ENCODE results near the gene MYO1B. TPM values are rescaled to one million over a fixed set of nuclear protein-coding genes. Genes with fewer than 3 reads are reported as not detected.

The MYO1B gene
- polyA plus RNA-seq, 1 donor from 2014 or later = 72.2 TPM

DNA sequence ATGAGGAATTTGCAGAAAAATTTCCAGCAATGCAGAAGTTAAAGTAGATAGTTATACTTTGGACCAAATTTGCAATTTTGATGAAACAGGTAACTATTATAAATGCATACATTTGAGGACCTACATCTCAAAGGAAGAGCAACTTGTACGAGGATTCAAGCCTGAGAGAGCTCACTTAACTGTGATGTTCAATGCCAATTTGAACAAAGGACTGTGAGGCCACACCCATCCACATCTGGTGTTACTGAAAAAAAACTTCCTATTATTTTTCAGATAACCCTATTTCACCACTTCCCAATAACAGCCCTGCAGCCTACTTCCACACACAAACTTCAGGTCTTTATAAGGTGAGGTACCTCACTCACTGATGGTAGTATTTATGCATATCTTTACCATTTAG, 229.3 kb downstream of the MYO1B start:
- H2AFZ ChIP-seq (ENCODE audit: low read depth, low read length) = no peak overlapping the region
- no peaks in the 10 kb centered on the region for H3K79me2 ChIP-seq (replicated peaks; ENCODE audit: insufficient read depth, low read length)
- H3F3A ChIP-seq (ENCODE audit: insufficient read depth, low read length, poor library complexity, severe bottlenecking) = no peaks in the 10 kb centered on the region
- no peaks in the 10 kb centered on the region for H3K27me3 ChIP-seq (ENCODE audit: insufficient read depth, low read depth, low read length)
- H3K9me3 ChIP-seq (ENCODE audit: low read length) = no peaks in the 10 kb centered on the region
- H3K4me2 ChIP-seq (ENCODE audit: low read length) = no peak overlapping the region
- H3K4me3 ChIP-seq (ENCODE audit: low read length) = no peak overlapping the region
- no peaks in the 10 kb centered on the region for H3K36me3 ChIP-seq (ENCODE audit: insufficient read depth, low read length)
- H4K20me1 ChIP-seq (ENCODE audit: insufficient read depth) = no peaks in the 10 kb centered on the region
- no peaks in the 10 kb centered on the region for H3K9me2 ChIP-seq (ENCODE audit: insufficient read depth, low read length)
- TF ChIP-seq TAF1 (IDR thresholded peaks at IDR 0.05; ENCODE audit: low read depth) = no peak
- TF ChIP-seq EZH2 (IDR thresholded peaks at IDR 0.05; ENCODE audit: borderline replicate concordance, insufficient read depth, low read length, poor library complexity, severe bottlenecking) = no peak
- TF ChIP-seq RAD21 (conservative IDR thresholded peaks at IDR 0.05) = no peak
- no peak for TF ChIP-seq SMC3 (conservative IDR thresholded peaks at IDR 0.05; ENCODE audit: poor library complexity)
- no peak for TF ChIP-seq EP300 (conservative IDR thresholded peaks at IDR 0.05; ENCODE audit: poor library complexity, severe bottlenecking)
- TF ChIP-seq, protein P1, sequence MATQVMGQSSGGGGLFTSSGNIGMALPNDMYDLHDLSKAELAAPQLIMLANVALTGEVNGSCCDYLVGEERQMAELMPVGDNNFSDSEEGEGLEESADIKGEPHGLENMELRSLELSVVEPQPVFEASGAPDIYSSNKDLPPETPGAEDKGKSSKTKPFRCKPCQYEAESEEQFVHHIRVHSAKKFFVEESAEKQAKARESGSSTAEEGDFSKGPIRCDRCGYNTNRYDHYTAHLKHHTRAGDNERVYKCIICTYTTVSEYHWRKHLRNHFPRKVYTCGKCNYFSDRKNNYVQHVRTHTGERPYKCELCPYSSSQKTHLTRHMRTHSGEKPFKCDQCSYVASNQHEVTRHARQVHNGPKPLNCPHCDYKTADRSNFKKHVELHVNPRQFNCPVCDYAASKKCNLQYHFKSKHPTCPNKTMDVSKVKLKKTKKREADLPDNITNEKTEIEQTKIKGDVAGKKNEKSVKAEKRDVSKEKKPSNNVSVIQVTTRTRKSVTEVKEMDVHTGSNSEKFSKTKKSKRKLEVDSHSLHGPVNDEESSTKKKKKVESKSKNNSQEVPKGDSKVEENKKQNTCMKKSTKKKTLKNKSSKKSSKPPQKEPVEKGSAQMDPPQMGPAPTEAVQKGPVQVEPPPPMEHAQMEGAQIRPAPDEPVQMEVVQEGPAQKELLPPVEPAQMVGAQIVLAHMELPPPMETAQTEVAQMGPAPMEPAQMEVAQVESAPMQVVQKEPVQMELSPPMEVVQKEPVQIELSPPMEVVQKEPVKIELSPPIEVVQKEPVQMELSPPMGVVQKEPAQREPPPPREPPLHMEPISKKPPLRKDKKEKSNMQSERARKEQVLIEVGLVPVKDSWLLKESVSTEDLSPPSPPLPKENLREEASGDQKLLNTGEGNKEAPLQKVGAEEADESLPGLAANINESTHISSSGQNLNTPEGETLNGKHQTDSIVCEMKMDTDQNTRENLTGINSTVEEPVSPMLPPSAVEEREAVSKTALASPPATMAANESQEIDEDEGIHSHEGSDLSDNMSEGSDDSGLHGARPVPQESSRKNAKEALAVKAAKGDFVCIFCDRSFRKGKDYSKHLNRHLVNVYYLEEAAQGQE (IDR thresholded peaks at IDR 0.05; ENCODE audit: borderline replicate concordance) = no peak
- TF ChIP-seq MXI1 (conservative IDR thresholded peaks at IDR 0.05; ENCODE audit: poor library complexity, severe bottlenecking) = no peak
- TF ChIP-seq POLR2AphosphoS5 (IDR thresholded peaks at IDR 0.05) = no peak
- no peak overlapping the region for H3K9ac ChIP-seq (ENCODE audit: low read length)
- H3K27ac ChIP-seq (ENCODE audit: low read length) = no peak overlapping the region

Small RNA genes lying within 50 kb of the gene (small RNA-seq; reads per million reads assigned to genes)
- gene RNU6-1045P = 0 reads per million in 3 experiments

Other genes with a start within 250 kb of the MYO1B start
- gene STAT1, start 231.2 kb upstream of the MYO1B start, polyA plus RNA-seq = 4.2 and 4.9 TPM in 2 replicates
- gene STAT4, start 94.4 kb upstream of the MYO1B start, polyA plus RNA-seq = 3.7 and 5.1 TPM in 2 replicates